GM19035 (cell line): ENCODE measurements around the gene LRMDA.

Experiments used
- ATAC-seq: cut with Tn5 transposase; IDR thresholded peaks from one replicate; pipeline ENCODE4 v1.9.1; 2021; ENCODE audit not compliant: unreplicated experiment

LRMDA gene

GRCh38 chr10:75632805-75633462 lies 201.5 kb downstream of the LRMDA start:
- ATAC-seq = no peak

- no peak for ATAC-seq
Observed at GRCh38 chr10:75633568-75633967, 202.1 kb downstream of the LRMDA start.

GRCh38 chr10:75634947-75635346 lies 203.5 kb downstream of the LRMDA start:
- no peak for ATAC-seq

- no peak for ATAC-seq
Observed at GRCh38 chr10:75638752-75639151, 207.3 kb downstream of the LRMDA start.

GRCh38 chr10:75639736-75640135 lies 208.3 kb downstream of the LRMDA start:
- ATAC-seq = no peak

GRCh38 chr10:75640381-75640780 lies 209.0 kb downstream of the LRMDA start:
- no peak for ATAC-seq

GRCh38 chr10:75640803-75641202 lies 209.4 kb downstream of the LRMDA start:
- no peak for ATAC-seq

- no peak for ATAC-seq
Observed at GRCh38 chr10:75643405-75643804, 212.0 kb downstream of the LRMDA start.

- no peak for ATAC-seq
Observed at GRCh38 chr10:75643944-75644692, 212.7 kb downstream of the LRMDA start.

- ATAC-seq = no peak
Observed at GRCh38 chr10:75645704-75646103, 214.3 kb downstream of the LRMDA start.

GRCh38 chr10:75646218-75646915 lies 214.9 kb downstream of the LRMDA start:
- ATAC-seq = no peak

GRCh38 chr10:75646916-75647315 lies 215.5 kb downstream of the LRMDA start:
- ATAC-seq = no peak

GRCh38 chr10:75647675-75648074 lies 216.3 kb downstream of the LRMDA start:
- ATAC-seq = no peak

- ATAC-seq = no peak
Observed at GRCh38 chr10:75648351-75648750, 216.9 kb downstream of the LRMDA start.

GRCh38 chr10:75648854-75649253 lies 217.4 kb downstream of the LRMDA start:
- no peak for ATAC-seq

- no peak for ATAC-seq
Observed at GRCh38 chr10:75649466-75649865, 218.0 kb downstream of the LRMDA start.

- ATAC-seq = no peak
Observed at GRCh38 chr10:75650648-75651047, 219.2 kb downstream of the LRMDA start.

- ATAC-seq = no peak
Observed at GRCh38 chr10:75651417-75651816, 220.0 kb downstream of the LRMDA start.

- ATAC-seq = no peak
Observed at GRCh38 chr10:75652146-75652740, 220.8 kb downstream of the LRMDA start.

GRCh38 chr10:75653761-75654160 lies 222.3 kb downstream of the LRMDA start:
- ATAC-seq = no peak

- ATAC-seq = no peak
Observed at GRCh38 chr10:75654171-75654771, 222.8 kb downstream of the LRMDA start.
